Endothelial cell of hepatic sinusoid (primary cell): Measurements from ENCODE around the gene HOXD13.

Source experiments
- in situ Hi-C: cut with HindIII; loops from 2 replicates; pipeline ENCODE4 v1.10.0; 2017; ENCODE audit warnings: low sequenced_read_pairs

The HOXD13 gene

GRCh38 chr2:176080540-176081375 lies 11.8 kb upstream of the HOXD13 start:
- in situ Hi-C loops: no loop called here

DNA sequence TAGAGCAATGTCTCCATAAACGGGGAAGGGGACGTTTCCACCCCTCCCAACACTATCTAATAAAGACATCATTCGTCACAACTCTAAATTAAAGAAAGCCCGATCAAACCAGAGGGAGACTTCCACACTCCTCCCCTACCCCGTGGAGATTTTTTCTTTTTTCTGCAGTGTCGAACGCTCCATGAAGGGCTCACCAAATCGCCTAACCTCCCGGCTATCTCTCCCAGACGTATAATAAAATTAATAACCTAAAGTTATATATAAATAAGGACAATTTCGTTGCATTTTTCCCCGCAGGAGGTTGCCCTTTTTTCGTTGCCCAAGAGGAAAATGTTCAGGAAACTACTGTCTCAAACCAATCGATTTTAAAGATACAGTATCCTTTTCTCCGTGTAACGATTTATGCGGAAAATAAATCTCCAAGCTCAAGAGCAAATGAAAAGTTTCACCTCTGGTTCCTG lies 11.1 kb upstream of the HOXD13 start:
- in situ Hi-C loops: no loop called here

DNA sequence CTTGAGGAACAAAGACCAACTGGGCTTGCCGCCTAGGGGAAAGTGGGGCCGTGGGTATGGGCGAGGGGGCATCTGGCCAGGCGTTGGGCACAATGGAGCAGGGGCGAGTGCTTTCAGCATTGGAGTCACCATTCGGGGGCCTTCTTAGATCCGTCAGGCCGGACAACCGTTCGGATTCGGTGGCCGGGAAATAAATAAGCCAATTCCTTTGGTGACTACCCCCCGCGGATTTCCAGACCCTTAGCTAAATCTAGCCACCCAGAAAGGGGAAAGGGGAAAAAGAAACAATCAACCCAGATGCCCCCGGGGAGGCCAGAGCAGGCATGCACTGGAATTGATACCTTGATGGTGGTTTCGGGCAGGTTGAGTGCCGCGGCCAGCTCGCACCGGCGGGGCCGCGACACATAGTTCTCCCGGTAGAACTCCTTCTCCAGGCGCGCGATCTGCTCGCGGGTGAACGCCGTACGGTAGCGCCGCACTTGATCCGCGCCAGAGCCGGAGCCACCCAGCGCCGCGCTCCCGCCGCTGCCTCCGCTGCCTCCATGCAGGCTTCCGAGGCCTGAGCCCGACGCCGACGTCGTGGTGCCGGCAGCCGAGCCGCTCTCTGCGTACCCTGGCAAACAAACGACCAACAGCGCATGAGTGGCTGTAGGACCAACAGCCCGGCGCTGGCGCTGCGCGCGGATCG lies 10.5 kb upstream of the HOXD13 start:
- in situ Hi-C loops: no loop called here

GRCh38 chr2:176082525-176082823 lies 10.0 kb upstream of the HOXD13 start:
- in situ Hi-C loops: no loop called here

- in situ Hi-C loops: no loop called here
These were observed 9.4 kb upstream of the HOXD13 start for GRCh38 chr2:176082824-176083751.

DNA sequence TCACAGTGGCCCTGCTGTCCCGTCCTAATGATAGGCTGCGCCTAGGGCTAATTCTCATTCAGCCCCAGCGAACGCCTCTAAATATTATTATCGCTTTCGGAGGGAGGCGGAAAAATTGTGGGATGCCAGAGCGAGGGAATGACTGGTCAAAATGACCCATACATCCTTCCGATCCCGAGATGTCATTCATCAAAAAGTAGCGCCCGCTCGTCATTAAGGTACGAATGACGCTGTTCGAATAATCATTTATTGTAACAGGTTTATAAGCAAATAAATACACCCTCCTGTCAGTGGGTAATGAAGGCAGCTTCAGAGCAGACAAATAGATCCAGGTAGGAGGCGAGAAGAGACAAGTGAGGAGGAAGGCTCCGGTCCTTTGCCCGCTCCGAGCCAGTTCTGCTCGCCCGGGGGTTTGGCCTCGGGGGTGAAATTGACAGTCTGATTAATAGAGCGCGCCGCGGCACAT lies 8.7 kb upstream of the HOXD13 start, which contains the start of gene EVX2:
Gene EVX2 (minus strand): TSS at position 167 of the 466 bp plus-strand sequence. CDS start 186 bp downstream, outside the sequence.
- in situ Hi-C loops: no loop called here

GRCh38 chr2:176084611-176085119 lies 7.9 kb upstream of the HOXD13 start:
- in situ Hi-C loops: no loop called here

GRCh38 chr2:176085120-176085788 lies 7.3 kb upstream of the HOXD13 start:
- in situ Hi-C loops: no loop called here

DNA sequence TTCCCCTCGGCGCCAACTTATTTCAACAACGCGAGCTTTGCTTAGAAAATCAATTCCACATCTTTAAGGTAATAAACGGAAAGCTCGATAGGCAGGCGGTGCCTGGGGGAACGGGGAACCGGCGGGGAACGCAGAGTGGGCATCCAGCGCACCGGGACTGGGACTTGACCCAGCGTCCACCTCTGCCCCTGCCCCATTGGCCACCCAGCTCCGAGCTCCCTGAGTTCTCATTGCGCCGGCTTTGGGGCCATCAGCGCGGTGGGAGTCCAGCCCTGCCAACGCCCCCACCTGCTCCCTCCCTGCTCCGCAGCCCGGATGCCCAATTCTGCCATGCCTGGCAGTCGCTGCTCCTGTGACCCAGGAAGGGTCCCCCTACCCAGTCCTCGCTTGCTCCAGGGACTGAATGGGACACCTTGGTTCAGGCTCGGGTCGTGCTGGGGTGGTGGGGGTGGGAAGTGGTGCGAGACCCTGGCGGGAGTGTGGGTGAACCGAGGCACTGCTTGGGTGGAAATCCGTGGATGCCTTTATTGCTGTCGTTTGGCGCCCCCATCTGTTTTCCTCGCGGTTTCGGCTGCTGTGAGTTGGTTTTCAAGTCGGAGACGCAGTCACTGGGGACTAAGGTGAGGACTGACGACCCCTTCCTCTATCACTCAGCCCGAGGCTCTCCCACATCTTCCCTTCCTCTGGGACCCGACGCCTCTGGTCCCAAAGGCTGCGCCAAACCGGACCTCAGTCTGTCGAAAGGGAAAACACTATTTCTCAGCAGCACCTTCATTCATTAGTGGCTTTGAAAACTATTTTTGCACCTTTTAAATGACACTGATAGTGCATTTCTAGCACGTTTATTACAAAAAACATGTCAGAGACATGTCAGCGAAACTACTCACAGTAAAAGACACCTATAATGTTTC lies 6.4 kb upstream of the HOXD13 start:
- in situ Hi-C loops: no loop called here

- in situ Hi-C loops: no loop called here
These were observed 5.0 kb upstream of the HOXD13 start for GRCh38 chr2:176087330-176088047.

DNA sequence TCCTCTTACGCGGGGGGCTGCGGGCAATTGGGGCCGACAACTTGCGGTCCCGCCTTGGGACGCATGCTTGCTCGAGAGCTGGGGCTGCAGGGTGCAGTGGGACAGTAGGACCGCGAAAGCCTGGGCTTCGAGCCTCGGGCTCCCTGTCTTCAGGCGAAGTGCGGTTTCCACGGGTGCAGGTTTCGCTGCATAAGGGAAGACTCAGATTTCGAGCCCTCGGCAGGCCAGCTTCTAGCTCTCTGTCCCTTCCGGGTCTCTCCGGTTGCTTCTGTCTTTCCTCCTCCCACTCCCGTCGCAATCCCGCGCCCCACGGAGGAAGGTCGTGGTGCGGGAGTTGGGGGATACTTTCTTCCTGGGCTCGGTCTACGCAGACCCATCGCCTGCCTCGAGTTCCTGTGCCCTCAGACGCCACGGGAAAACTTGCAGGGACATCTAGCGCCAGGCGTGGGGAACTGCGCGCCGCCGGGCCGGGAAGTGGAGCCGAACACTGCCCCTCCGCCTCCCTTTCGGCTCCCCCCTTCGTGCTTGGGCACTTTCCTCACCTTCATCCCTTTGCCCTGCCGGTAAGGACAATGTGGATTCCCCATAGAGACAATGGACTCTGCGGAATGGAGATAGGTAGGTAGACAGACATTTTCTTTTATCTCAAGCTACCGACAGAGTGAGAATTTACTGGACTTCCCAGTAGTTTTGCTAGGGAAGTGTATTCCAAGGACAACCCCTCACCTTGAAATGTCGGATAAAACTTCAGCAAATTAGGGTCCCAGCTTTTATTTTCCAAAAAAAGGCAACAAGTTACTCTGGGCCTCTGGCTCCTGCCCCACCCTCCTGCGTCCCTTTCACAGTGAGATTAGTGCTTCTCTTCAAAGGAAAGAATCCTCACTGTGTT lies 4.2 kb upstream of the HOXD13 start:
- in situ Hi-C loops: no loop called here

- in situ Hi-C loops: no loop called here
These were observed 3.3 kb upstream of the HOXD13 start for GRCh38 chr2:176088937-176089842.

- in situ Hi-C loops: loop anchor here (5.0 to 10.0 kb wide), 3 partner anchors 98 to 615 kb away; no protein-coding TSS in a partner anchor
These were observed 2.6 kb upstream of the HOXD13 start for GRCh38 chr2:176089843-176090395.

DNA sequence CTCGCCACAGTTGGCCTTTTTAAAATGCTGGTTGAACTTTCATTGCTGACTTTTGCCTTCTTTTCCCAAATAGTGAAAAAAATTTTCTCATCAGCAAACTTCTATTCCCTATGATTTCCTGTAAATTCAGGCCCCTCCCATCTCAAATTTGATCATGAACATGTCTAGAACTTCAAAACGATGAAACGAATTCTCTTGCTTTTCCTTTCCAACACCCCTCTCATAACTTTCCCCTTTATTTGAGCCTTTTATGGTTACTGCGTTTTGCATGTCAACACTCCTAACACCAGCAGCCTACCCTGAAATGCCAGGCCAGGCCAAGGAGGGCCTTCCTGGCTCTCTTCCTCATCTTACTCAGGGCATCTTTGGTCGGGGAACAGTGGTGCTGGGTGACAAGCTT lies 1.7 kb upstream of the HOXD13 start:
- in situ Hi-C loops: loop anchor here (5.0 to 10.0 kb wide), 3 partner anchors 99 to 616 kb away; no protein-coding TSS in a partner anchor

GRCh38 chr2:176091329-176092258 lies 927 bp upstream of the HOXD13 start:
- in situ Hi-C loops: loop anchor here (5.0 to 10.0 kb wide), 3 partner anchors 99 to 617 kb away; no protein-coding TSS in a partner anchor
